Nephron (organoid): ENCODE measurements around the gene GPR17.

Experiments used
- H3K27ac Mint-ChIP-seq, 3 experiments: 2 replicates each; pipeline ENCODE4 v1.8.0; 2020; ENCODE audit warnings: mixed read lengths in 3 of 3, mild to moderate bottlenecking in 2 of 3, moderate library complexity in 1 of 3
- H3K27me3 Mint-ChIP-seq: 2 replicates; pipeline ENCODE4 v1.8.0; 2021; ENCODE audit warnings: low read depth, mild to moderate bottlenecking, moderate library complexity, mixed read lengths
- H3K36me3 Mint-ChIP-seq: 2 replicates; pipeline ENCODE4 v1.8.0; 2020; ENCODE audit warnings: low read depth, mixed read lengths
- H3K4me1 Mint-ChIP-seq: 2 replicates; pipeline ENCODE4 v1.8.0; 2020; ENCODE audit warnings: mixed read lengths
- H3K4me3 Mint-ChIP-seq, 3 experiments: 2 replicates each; pipeline ENCODE4 v1.8.0; 2020; ENCODE audit warnings: mild to moderate bottlenecking in 3 of 3, mixed read lengths in 3 of 3, moderate library complexity in 2 of 3
- H3K9me3 Mint-ChIP-seq: 2 replicates; pipeline ENCODE4 v1.8.0; 2020; ENCODE audit warnings: mixed read lengths
- TF ChIP-seq, protein P1 (sequence below), 3 experiments: fragments of 200-600 bp; sonication (generic); IDR thresholded peaks; one replicate each; pipeline ENCODE4 v1.5.0; 2021; ENCODE audit warnings: antibody characterized with exemption in 3 of 3; ENCODE audit not compliant: unreplicated experiment in 3 of 3

Gene GPR17

DNA sequence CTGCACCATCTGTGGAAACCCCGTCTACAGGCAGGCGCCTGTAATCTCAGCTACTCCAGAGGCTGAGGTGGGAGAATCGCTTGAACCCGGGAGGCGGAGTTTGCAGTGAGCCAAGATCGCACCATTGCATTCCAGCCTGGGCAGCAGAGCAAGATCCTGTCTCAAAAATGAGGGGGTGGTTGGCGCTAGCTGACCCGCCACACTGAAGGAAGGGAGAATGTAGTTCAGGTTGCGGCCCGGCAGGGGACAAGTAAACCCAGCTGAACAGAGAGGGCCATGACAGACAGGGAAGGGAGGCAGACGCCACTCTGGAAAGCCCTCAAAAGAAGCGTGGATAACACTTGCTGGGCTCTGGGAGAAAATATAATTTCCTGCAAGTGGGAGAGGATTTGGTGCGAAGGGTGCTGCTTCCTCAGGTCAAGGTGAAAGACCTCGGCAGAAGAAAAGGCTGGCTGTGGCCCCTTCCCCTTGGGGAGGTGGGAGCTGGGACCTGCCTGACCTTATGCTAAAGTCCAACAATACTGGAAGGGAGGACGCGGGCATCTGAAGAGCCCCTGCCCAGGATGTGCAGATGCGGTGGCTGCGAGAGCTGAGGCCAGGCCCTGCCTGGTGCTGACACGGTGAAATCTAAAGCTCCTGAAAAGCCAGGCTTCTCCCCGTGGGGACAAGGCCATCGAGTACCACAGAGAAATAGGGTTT is 51.7 kb downstream of the GPR17 start:
- Mint-ChIP-seq H3K27ac (no peak overlapping the region), H3K27me3 (peaks cover 5% of the 10 kb centered on the region), H3K36me3 (peaks cover 5% of the 10 kb centered on the region), H3K4me1 (peaks cover 7% of the 10 kb centered on the region), H3K4me3 (no peak overlapping the region), H3K9me3 (no peaks in the 10 kb centered on the region)
- TF ChIP-seq, protein P1, sequence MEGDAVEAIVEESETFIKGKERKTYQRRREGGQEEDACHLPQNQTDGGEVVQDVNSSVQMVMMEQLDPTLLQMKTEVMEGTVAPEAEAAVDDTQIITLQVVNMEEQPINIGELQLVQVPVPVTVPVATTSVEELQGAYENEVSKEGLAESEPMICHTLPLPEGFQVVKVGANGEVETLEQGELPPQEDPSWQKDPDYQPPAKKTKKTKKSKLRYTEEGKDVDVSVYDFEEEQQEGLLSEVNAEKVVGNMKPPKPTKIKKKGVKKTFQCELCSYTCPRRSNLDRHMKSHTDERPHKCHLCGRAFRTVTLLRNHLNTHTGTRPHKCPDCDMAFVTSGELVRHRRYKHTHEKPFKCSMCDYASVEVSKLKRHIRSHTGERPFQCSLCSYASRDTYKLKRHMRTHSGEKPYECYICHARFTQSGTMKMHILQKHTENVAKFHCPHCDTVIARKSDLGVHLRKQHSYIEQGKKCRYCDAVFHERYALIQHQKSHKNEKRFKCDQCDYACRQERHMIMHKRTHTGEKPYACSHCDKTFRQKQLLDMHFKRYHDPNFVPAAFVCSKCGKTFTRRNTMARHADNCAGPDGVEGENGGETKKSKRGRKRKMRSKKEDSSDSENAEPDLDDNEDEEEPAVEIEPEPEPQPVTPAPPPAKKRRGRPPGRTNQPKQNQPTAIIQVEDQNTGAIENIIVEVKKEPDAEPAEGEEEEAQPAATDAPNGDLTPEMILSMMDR (IDR thresholded peaks at IDR 0.05; ENCODE audit: unreplicated experiment in 3 of 3): no peak

DNA sequence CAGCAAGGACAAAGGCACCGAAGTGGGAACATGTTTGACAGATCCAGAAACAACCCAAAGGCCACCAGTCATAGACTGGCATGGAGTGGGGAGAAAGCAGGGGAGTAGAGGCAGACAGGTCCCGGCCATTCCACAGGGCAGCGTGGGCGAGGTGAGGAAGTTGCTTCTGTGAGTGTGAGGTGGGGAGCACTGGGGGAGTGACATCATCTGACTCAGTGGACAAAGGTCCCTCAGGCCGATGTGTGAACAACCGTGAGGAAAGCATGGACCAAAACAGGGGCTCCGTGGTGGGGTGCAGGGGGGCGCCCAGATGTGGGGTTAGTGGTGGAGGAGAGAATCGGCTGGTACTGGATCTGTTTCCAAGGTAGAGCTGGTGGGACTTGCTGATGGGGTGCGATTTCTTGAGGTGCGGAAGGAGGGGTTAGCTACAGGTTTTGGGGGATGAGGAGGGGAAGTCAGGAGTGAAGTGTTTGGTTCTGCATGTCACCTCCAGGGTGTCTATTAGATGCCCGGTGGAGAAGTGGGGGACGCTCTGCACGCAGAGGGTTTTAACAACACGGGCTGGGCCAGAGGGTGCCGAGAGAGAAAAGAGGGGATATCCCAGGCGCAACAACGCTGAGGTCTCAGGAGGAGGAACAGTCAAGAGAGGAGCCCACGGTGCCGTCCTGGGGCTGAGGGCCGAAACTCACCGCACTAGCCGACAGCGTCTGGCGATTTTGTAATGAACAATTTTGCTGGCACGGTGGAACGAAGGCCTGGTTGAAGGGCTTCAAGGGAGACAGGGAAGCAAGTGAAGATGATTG is 52.8 kb downstream of the GPR17 start:
- TF ChIP-seq, protein P1 (IDR thresholded peaks at IDR 0.05; ENCODE audit: unreplicated experiment in 3 of 3): no peak
- peak overlapping the region in 2 of 3 experiments; percentile 23 to 36 for H3K27ac Mint-ChIP-seq
- peaks cover 4% of the 10 kb centered on the region for H3K27me3 Mint-ChIP-seq
- peak overlapping the region; percentile 37 to 65 (median 38) for H3K4me3 Mint-ChIP-seq
- peaks cover 9% of the 10 kb centered on the region for H3K4me1 Mint-ChIP-seq
- H3K9me3 Mint-ChIP-seq: no peaks in the 10 kb centered on the region
- peaks cover 7% of the 10 kb centered on the region for H3K36me3 Mint-ChIP-seq

DNA sequence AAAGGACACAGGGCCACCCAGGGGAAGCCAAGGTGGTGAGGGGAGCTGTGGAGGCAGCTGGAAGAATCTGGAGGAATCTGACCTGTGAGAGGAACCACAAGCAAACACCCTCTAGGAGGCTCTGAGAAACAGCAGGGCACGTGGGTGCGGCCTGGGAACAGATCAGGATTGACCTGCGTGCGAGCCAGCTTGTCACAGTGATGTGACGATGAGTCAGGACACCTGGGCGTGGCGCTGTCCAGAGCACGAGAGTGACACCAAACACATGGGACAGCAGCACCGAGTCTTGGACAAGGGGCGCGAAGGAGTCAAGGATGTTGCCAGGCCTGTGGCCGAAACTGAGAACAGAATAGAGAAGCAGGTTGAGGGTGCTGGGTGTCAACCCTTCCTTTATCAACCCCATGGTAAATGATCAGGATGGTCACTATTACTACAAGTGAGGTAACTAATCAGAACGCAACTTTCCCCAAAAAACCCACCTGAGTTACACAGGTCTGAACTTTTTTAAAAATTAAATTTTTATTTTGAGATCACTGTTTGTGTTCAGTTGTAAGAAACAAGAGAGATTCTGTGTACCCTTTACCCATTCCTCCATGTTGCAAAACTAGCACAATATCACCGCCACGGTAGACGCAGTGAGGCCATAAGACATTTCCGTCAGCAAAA is 54.7 kb downstream of the GPR17 start:
- H3K27ac Mint-ChIP-seq: peak overlapping the region; percentile 98 to 100 (median 99)
- H3K4me3 Mint-ChIP-seq: peak overlapping the region; percentile 92 to 96 (median 92)
- H3K4me1 Mint-ChIP-seq: peaks cover 15% of the 10 kb centered on the region
- no peaks in the 10 kb centered on the region for H3K9me3 Mint-ChIP-seq
- peaks cover 4% of the 10 kb centered on the region for H3K27me3 Mint-ChIP-seq
- TF ChIP-seq, protein P1 (IDR thresholded peaks at IDR 0.05; ENCODE audit: unreplicated experiment in 3 of 3): no peak
- H3K36me3 Mint-ChIP-seq: peaks cover 21% of the 10 kb centered on the region

GRCh38 chr2:127701193-127701650 is 55.3 kb downstream of the GPR17 start, which contains the start of gene SFT2D3:
TSS of gene SFT2D3 (plus strand) at chr2:127701497. CDS start at chr2:127701529, 32 bp downstream.
- Mint-ChIP-seq H3K27ac (peak within 1 kb of the TSS; percentile 98 to 100 (median 99)), H3K4me3 (peak within 1 kb of the TSS; percentile 92 to 96 (median 92)), H3K9me3 (no peaks in the 10 kb centered on the region), H3K36me3 (peaks cover 23% of the 10 kb centered on the region), H3K27me3 (peaks cover 4% of the 10 kb centered on the region), H3K4me1 (peaks cover 15% of the 10 kb centered on the region)
- TF ChIP-seq, protein P1 (IDR thresholded peaks at IDR 0.05; ENCODE audit: unreplicated experiment in 3 of 3): no peak

DNA sequence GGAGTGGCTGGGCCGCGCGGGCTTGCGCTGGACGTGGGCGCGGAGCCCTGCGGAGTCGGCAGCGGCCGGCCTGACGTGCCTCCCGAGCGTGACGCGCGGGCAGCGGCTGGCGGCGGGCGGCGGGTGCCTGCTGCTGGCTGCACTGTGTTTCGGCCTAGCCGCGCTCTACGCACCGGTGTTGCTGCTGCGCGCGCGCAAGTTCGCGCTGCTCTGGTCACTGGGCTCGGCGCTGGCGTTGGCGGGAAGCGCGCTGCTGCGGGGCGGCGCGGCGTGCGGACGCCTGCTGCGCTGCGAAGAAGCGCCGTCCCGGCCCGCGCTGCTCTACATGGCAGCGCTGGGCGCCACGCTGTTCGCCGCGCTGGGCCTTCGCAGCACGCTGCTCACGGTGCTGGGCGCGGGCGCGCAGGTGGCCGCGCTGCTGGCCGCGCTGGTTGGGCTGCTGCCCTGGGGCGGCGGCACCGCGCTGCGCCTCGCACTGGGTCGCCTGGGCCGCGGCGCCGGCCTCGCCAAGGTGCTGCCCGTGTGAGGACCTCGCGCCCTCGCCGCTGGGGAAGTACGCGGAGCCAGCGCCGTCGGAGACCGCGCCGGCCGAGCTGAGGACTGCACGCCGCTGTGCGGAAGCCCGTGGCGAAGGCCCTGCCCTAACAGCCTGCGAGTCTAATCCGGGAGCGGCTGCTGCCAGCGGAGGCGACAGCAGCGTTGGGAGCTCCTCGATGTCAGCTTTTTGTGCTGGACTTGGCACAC is 55.9 kb downstream of the GPR17 start:
- TF ChIP-seq, protein P1 (IDR thresholded peaks at IDR 0.05; ENCODE audit: unreplicated experiment in 3 of 3): peak in 2 of 3 experiments; percentile 13 to 35
- Mint-ChIP-seq H3K27me3 (peaks cover 4% of the 10 kb centered on the region), H3K4me1 (peaks cover 15% of the 10 kb centered on the region), H3K36me3 (peaks cover 27% of the 10 kb centered on the region), H3K27ac (peak overlapping the region; percentile 98 to 100 (median 99)), H3K4me3 (peak overlapping the region; percentile 92 to 96 (median 92)), H3K9me3 (no peaks in the 10 kb centered on the region)
